Iris pigment epithelial cell (primary cell): ENCODE measurements around the gene MED16.

ENCODE experiments used
- DNase-seq: peaks from one replicate; pipeline ENCODE4 v3.0.0-alpha.2; 2011; ENCODE audit warnings: low read depth

The MED16 gene

DNA sequence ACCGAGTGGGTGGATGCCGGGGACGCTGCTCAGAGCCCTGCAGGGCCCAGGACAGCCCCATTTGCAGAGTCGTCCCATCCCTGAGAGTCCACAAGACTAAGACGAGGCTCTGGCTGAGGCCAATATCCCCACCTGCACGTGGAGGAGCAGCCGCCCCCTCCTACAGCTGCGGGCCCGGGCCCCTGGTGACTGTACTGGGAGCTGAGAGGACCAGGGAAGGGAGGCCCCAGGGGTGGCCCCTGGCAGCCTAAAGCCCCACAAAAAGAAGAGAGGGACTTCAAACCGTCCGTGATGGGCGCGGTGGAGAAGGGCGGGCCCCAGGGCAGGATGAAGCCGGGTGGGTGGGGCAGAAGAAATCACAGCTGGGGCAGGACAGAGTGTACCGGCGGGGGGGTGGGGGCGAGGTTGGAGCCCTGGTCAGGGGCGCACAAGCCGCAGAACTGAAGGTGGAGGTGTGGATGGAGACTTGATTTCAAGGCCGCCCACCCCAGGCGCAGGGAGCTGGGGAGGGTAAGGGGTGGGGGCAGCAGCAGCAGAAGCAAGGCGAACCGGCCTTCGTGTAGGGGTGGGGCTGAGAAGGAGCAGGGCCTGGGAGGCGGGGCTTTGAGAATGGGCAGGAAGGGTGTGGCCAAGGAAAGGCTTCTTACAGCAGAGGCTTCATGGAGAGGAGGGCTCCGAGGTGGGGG is 20.6 kb downstream of the MED16 start:
- DNase-seq = peak; percentile 76

GRCh38 chr19:871446-872265 is 21.3 kb downstream of the MED16 start:
- DNase-seq = no peak

DNA sequence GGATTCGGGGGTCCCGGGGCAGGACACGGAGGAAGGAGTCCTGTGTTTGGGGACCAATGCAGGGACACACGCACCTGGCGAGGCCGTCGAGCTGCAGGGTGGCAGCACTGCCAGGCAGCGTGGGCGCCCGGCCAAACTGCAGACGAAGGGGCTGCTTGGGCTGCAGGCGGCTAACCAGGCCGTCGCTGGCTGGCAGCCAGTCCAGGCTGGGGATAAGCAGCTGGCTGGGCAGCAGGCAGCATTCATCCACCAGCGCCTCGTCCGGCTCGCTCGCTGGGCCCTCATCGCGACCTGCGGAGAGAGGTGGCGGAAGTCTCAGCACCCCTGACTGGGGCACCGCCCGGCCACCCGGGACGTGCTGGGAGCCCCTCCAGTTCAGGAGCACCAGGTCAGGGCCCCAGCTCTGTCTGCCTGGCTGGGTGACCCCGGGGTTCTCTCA is 22.0 kb downstream of the MED16 start:
- no peak for DNase-seq

GRCh38 chr19:870314-870713 is 22.7 kb downstream of the MED16 start:
- no peak for DNase-seq

- DNase-seq = peak; percentile 93
These were observed 23.5 kb downstream of the MED16 start for GRCh38 chr19:869245-870177.

DNA sequence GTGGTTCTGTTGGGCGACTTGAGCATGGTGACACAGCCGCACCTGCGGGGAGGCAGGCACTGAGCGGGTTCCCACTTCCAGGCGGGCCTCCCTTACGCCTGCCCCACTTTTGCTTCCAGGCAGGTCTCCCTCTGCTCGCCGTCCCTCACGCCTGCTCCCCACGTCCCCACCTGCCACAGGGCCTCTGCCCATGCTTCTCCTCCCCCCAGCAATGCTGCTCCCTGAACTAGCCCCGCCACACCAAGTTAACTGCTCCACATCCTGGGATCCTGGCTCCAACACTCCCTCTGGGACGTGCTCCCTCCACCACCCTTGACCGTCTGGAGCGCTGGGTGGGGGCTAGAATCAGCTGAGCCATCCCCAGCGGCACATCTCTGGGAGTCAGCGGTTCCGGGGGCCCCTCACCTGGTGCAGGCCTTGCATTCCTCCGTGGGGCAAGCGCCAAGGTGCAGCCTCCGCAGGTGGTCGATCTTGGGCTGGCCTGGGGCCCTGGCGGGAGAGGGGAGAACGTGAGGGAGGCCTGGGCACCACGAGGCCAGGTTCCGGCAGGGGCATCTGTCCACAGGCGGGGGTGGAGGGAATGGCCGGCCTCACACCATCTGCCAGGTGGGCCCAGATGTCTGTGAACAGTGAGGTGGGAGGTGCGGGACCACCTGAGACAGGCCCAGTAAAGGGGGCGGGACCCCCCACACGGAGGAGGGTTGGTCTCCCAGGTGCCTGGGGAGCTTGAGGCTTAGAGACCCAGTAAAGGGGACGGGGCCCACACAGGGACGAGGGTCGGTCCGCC is 24.3 kb downstream of the MED16 start:
- DNase-seq = no peak

DNA sequence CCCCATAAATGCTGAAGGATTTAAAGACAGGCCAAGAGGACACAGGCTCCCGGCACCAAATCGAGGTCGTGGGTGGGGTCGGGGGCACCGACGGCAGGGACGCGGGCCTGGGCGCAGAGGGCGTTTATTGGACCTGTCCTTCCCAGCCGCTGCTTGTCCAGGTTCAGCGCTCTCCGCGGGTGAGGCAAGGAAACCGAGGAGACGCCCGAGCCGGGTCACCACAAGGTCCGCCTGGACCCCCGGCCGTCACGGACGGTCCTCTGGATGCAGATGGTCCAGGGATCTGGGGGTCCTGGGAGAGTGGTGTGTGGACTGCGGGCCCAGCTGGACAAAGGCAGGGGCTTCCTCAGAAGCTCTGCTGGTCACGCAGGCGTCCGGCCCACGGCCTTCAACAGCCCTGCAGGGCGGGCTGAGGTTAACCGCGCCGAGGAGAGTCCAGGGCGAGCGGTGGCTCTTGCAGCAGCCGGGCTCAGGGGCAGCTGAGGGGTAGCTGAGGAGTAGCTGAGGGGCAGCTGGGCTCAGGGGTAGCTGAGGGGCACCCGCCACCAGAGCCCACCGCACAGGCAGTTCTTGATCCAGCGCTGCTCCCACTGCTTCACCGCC is 25.0 kb downstream of the MED16 start:
- DNase-seq = no peak

DNA sequence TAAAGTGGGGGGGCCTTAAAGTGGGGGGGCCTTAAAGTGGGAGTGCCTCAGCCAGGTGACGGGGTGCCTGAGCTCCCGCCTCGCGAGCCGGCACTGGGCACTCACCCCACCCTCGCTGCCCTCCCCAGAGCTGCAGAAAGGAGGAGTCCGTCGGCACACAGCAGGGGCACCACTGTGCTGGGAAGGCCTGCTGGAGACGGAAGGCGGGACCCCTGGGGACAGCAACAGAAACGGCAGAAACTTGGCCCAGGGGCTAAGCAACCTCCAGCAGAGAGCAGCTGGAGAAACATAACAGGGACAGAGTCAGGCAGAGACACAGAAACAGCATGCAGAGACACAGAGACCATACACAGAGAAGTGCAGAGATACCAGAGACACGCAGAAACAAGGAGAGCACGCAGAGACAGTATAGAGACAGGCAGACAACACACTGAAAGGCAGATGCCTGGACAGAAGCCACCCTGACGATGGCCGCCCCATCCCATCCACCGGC is 25.6 kb downstream of the MED16 start:
- no peak for DNase-seq

GRCh38 chr19:866769-867300 is 26.2 kb downstream of the MED16 start:
- DNase-seq = no peak

DNA sequence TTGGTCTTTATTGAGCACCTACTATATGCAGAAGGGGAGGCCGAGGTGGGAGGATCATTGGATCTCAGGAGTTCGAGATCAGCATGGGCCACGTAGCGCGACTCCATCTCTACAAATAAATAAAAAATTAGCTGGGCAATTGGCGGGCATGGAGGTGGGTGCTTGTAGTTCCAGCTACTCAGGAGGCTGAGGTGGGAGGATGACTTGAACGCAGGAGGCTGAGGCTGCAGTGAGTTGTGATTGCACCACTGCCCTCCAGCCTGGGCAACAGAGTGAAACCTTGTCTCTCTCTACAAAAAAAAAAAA is 29.7 kb downstream of the MED16 start:
- DNase-seq = no peak

- DNase-seq = peak; percentile 49
These were observed 30.2 kb downstream of the MED16 start for GRCh38 chr19:862581-863314.

GRCh38 chr19:861756-862580 is 31.0 kb downstream of the MED16 start:
- DNase-seq = peak; percentile 21

GRCh38 chr19:861141-861755 is 31.7 kb downstream of the MED16 start:
- no peak for DNase-seq

- DNase-seq = no peak
These were observed 33.8 kb downstream of the MED16 start, which contains the start of gene CFD for GRCh38 chr19:858868-859843. CFD (plus strand) TSS chr19:859664; CDS start chr19:859690, 26 bp downstream.

DNA sequence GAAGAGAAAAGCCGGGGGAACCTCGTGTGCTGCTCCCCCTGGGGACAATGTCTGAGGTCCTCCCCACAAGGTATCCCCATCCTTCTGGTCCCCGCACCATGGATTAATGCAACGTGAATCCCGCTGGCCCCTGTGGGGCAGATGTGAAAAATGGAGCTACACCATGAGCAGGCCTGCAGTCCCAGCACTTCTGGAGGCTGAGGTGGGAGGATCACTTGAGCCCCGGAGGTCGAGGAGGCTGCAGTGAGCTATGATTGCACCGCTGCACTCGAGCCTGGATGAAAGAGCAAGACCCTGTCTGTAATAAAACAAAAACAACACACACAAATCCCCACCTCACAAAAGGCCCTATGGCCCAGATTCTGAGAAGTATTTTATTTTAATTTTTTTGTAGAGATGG is 34.7 kb downstream of the MED16 start:
- no peak for DNase-seq

DNA sequence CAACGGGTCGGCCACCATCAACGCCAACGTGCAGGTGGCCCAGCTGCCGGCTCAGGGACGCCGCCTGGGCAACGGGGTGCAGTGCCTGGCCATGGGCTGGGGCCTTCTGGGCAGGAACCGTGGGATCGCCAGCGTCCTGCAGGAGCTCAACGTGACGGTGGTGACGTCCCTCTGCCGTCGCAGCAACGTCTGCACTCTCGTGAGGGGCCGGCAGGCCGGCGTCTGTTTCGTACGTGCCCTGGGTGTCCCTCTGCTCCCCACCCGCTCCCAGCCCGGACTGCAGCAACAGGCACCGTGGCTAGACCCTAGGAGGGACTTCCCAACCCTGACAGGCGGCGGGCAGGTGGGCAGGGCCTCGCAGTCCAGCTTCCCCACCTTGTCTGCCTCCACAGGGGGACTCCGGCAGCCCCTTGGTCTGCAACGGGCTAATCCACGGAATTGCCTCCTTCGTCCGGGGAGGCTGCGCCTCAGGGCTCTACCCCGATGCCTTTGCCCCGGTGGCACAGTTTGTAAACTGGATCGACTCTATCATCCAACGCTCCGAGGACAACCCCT is 37.3 kb downstream of the MED16 start:
- no peak for DNase-seq

DNA sequence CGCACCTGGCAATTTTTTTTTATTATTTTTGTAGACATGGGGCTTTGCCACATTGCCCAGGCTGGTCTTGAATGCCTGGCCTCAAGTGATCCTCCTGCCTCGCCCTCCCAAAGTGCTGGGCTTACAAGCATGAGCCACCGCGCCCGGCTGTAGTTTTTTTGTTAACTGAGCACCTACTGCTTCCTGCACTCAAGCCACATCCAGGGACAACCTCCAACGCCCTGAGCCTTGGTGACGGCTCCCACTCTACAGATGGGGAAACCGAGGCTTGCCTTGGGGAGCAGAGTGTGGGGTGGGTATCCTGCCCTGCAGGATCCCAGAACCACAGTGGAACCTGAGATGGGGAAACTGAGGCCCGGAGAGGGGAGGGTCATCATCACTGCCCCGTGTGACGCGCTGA is 37.8 kb downstream of the MED16 start:
- no peak for DNase-seq
